Measurements from ENCODE around the gene MLXIPL. TPM values are rescaled to one million over a fixed set of nuclear protein-coding genes. Genes with fewer than 3 reads are reported as not detected.

Gene MLXIPL
- total RNA-seq, 2 donors from 2014 or later: 39.7 to 58.0 TPM

GRCh38 chr7:73633844-73634243, 9.5 kb upstream of the MLXIPL start:
- no peak for TF ChIP-seq CTCF (conservative IDR thresholded peaks at IDR 0.05)
- 85 to 94% methylated on average over 7 to 8 of the region's 8 CpGs for WGBS, 2 experiments (ENCODE audit: insufficient coverage in 1 of 2, insufficient read length in 1 of 2)

GRCh38 chr7:73633323-73633722, 9.0 kb upstream of the MLXIPL start:
- Histone ChIP-seq H3K27me3 (ENCODE audit: control insufficient read depth, insufficient read depth, low read length, poor library complexity, severe bottlenecking) (peaks cover 2% of the 10 kb centered on the region), H3K4me1 (ENCODE audit: control insufficient read depth, insufficient read depth, low read length) (no peaks in the 10 kb centered on the region), H3K4me3 (ENCODE audit: low read length) (no peak overlapping the region), H3K9ac (ENCODE audit: extremely low read depth, low read length, poor library complexity, severe bottlenecking) (no peak overlapping the region), H3K36me3 (ENCODE audit: control insufficient read depth, insufficient read depth, low read length) (no peaks in the 10 kb centered on the region), H3K9me3 (ENCODE audit: control insufficient read depth, low read length) (no peaks in the 10 kb centered on the region), H3K27ac (ENCODE audit: low read depth, low read length) (no peak overlapping the region)
- H3K36me3 Mint-ChIP-seq (ENCODE audit: low read depth): no peaks in the 10 kb centered on the region
- no peak for TF ChIP-seq CTCF (conservative IDR thresholded peaks at IDR 0.05)
- H3K4me3 Mint-ChIP-seq: no peak overlapping the region
- H3K9me3 Mint-ChIP-seq: no peaks in the 10 kb centered on the region
- H3K27ac Mint-ChIP-seq: no peak overlapping the region
- H3K4me1 Mint-ChIP-seq: peaks cover 5% of the 10 kb centered on the region
- H3K27me3 Mint-ChIP-seq (ENCODE audit: insufficient read depth): peaks cover 33% of the 10 kb centered on the region
- DNase-seq: no peak
- 84 to 87% methylated on average over 5 to 7 of the region's 7 CpGs for WGBS, 2 experiments (ENCODE audit: insufficient coverage in 1 of 2, insufficient read length in 1 of 2)

More at GRCh38 chr7:73633844-73634243, 9.5 kb upstream of the MLXIPL start:
- H3K36me3 ChIP-seq (ENCODE audit: control insufficient read depth, insufficient read depth, low read length): no peaks in the 10 kb centered on the region
- DNase-seq: no peak
- no peak overlapping the region for H3K4me3 ChIP-seq (ENCODE audit: low read length)
- Mint-ChIP-seq H3K9me3 (no peaks in the 10 kb centered on the region), H3K27me3 (ENCODE audit: insufficient read depth) (peaks cover 27% of the 10 kb centered on the region), H3K4me3 (no peak overlapping the region), H3K36me3 (ENCODE audit: low read depth) (no peaks in the 10 kb centered on the region), H3K27ac (no peak overlapping the region), H3K4me1 (peaks cover 5% of the 10 kb centered on the region)
- no peak overlapping the region for H3K27ac ChIP-seq (ENCODE audit: low read depth, low read length)
- no peak overlapping the region for H3K9ac ChIP-seq (ENCODE audit: extremely low read depth, low read length, poor library complexity, severe bottlenecking)
- H3K4me1 ChIP-seq (ENCODE audit: control insufficient read depth, insufficient read depth, low read length): no peaks in the 10 kb centered on the region
- H3K27me3 ChIP-seq (ENCODE audit: control insufficient read depth, insufficient read depth, low read length, poor library complexity, severe bottlenecking): no peaks in the 10 kb centered on the region
- no peaks in the 10 kb centered on the region for H3K9me3 ChIP-seq (ENCODE audit: control insufficient read depth, low read length)

GRCh38 chr7:73631558-73631957, 7.2 kb upstream of the MLXIPL start:
- Mint-ChIP-seq H3K4me3 (no peak overlapping the region), H3K27me3 (ENCODE audit: insufficient read depth) (peaks cover 48% of the 10 kb centered on the region), H3K27ac (no peak overlapping the region), H3K36me3 (ENCODE audit: low read depth) (no peaks in the 10 kb centered on the region), H3K4me1 (peaks cover 5% of the 10 kb centered on the region), H3K9me3 (no peaks in the 10 kb centered on the region)
- no peak for TF ChIP-seq CTCF (conservative IDR thresholded peaks at IDR 0.05)
- Histone ChIP-seq H3K9ac (ENCODE audit: extremely low read depth, low read length, poor library complexity, severe bottlenecking) (no peak overlapping the region), H3K36me3 (ENCODE audit: control insufficient read depth, insufficient read depth, low read length) (no peaks in the 10 kb centered on the region), H3K4me3 (ENCODE audit: low read length) (no peak overlapping the region), H3K27ac (ENCODE audit: low read depth, low read length) (no peak overlapping the region), H3K27me3 (ENCODE audit: control insufficient read depth, insufficient read depth, low read length, poor library complexity, severe bottlenecking) (peaks cover 13% of the 10 kb centered on the region), H3K4me1 (ENCODE audit: control insufficient read depth, insufficient read depth, low read length) (no peaks in the 10 kb centered on the region), H3K9me3 (ENCODE audit: control insufficient read depth, low read length) (no peaks in the 10 kb centered on the region)
- WGBS, 2 experiments (ENCODE audit: insufficient coverage in 1 of 2, insufficient read length in 1 of 2): 47 to 60% methylated on average over 1 of the region's 1 CpG
- DNase-seq: no peak
